ENCODE results near the gene POLL. TPM values are rescaled to one million over a fixed set of nuclear protein-coding genes. Genes with fewer than 3 reads are reported as not detected.

POLL gene
- total and polyA plus RNA-seq, 10 of the 15 experiments (the other 5 are each of a cell fraction or from before 2014, with no cell fraction given), result 1.5 to 25.4 (median 13.8) TPM

- RAD21 ChIA-PET (ENCODE audit: unreplicated experiment), result no interaction called here
- peaks cover 7 to 12% of the 10 kb centered on the region in 2 experiments for H3K36me3 ChIP-seq (ENCODE audit: control insufficient read depth in 2 of 2, insufficient read depth in 2 of 2, low read length in 1 of 2)
- no peak overlapping the region for H3K9ac ChIP-seq (ENCODE audit: control insufficient read depth, insufficient read depth, low read length)
- peaks cover 19% of the 10 kb centered on the region for H3K4me1 ChIP-seq (ENCODE audit: control insufficient read depth, insufficient read depth, low read length)
- POLR2A ChIA-PET, result no interaction called here
- SMC1A ChIA-PET (ENCODE audit: uncharacterized antibody, unreplicated experiment), result no interaction called here
- H3K27me3 ChIP-seq (replicated peaks in 1 of 2; ENCODE audit: control insufficient read depth in 2 of 2, insufficient read depth in 2 of 2, low read length in 1 of 2), result no peaks in the 10 kb centered on the region
- H4K20me1 ChIP-seq (ENCODE audit: control insufficient read depth, insufficient read depth), result no peaks in the 10 kb centered on the region
- CTCF ChIA-PET, result interaction anchor here (4.2 kb wide), 1 partner anchor 12 kb away, joined by 38 read pairs; no protein-coding TSS in a partner anchor
- in situ Hi-C loops (cut with MboI) (no loop called here), intact Hi-C loops (cut with micrococcal nuclease; ENCODE audit: unreplicated experiment) (no loop called here)
- WGBS (ENCODE audit: insufficient coverage, insufficient replicate concordance, low lambda C conversion rate, missing lambda C conversion rate), result 90% methylated on average over 12 of the region's 13 CpGs
- H3K27ac ChIP-seq (ENCODE audit: control insufficient read depth, insufficient read depth), result no peak overlapping the region
- H3K79me2 ChIP-seq (ENCODE audit: control insufficient read depth, insufficient read depth, low read length), result no peaks in the 10 kb centered on the region
- ATAC-seq (no peak), FAIRE-seq (no peak), DNase-seq (ENCODE audit: low read depth, low spot score) (no peak)
- no peak overlapping the region for H2AFZ ChIP-seq (ENCODE audit: control insufficient read depth, low read depth, low read length)
- no peaks in the 10 kb centered on the region for H3K9me3 ChIP-seq (replicated peaks; ENCODE audit: control insufficient read depth, insufficient read depth, low read length)
- H3K4me2 ChIP-seq (ENCODE audit: control insufficient read depth, insufficient read depth), result no peak overlapping the region
- BruUV-seq (replicated peaks), result no TSS peak
- no peak for TF ChIP-seq TCF7 (IDR thresholded peaks at IDR 0.05; ENCODE audit: borderline replicate concordance)
- TF ChIP-seq GATAD2B (conservative IDR thresholded peaks at IDR 0.05; ENCODE audit: low read depth), result no peak
- no peak for TF ChIP-seq ZBED1 (IDR thresholded peaks at IDR 0.05; ENCODE audit: borderline replicate concordance)
- no peak for TF ChIP-seq SUZ12 (IDR thresholded peaks at IDR 0.05; ENCODE audit: unreplicated experiment)
- TF ChIP-seq EED (IDR thresholded peaks at IDR 0.05; ENCODE audit: low read depth), result no peak
- H3K4me3 ChIP-seq, result no peak overlapping the region
Measured at GRCh38 chr10:101614663-101615524, 26.8 kb upstream of the POLL start.

GRCh38 chr10:101613646-101614045 is 25.6 kb upstream of the POLL start:
- H3K79me2 ChIP-seq (ENCODE audit: control insufficient read depth, insufficient read depth, low read length), result no peaks in the 10 kb centered on the region
- no peak overlapping the region for H3K4me3 ChIP-seq
- H3K4me1 ChIP-seq (ENCODE audit: control insufficient read depth, insufficient read depth, low read length), result peaks cover 19% of the 10 kb centered on the region
- ChIA-PET POLR2A (no interaction called here), CTCF (interaction anchor here (0.8 to 2.3 kb wide), 3 partner anchors 11 to 168 kb away, joined by 3 to 7 read pairs (median 3); no protein-coding TSS in a partner anchor), SMC1A (ENCODE audit: uncharacterized antibody, unreplicated experiment) (no interaction called here), RAD21 (ENCODE audit: unreplicated experiment) (no interaction called here)
- no peak overlapping the region for H2AFZ ChIP-seq (ENCODE audit: control insufficient read depth, low read depth, low read length)
- in situ Hi-C loops (cut with MboI) (no loop called here), intact Hi-C loops (cut with micrococcal nuclease; ENCODE audit: unreplicated experiment) (no loop called here)
- peaks cover 9 to 12% of the 10 kb centered on the region in 2 experiments for H3K36me3 ChIP-seq (ENCODE audit: control insufficient read depth in 2 of 2, insufficient read depth in 2 of 2, low read length in 1 of 2)
- BruUV-seq (replicated peaks), result no TSS peak
- H3K27ac ChIP-seq (ENCODE audit: control insufficient read depth, insufficient read depth), result no peak overlapping the region
- H3K27me3 ChIP-seq (replicated peaks in 1 of 2; ENCODE audit: control insufficient read depth in 2 of 2, insufficient read depth in 2 of 2, low read length in 1 of 2), result no peaks in the 10 kb centered on the region
- no peak for FAIRE-seq
- no peaks in the 10 kb centered on the region for H4K20me1 ChIP-seq (ENCODE audit: control insufficient read depth, insufficient read depth)
- H3K9me3 ChIP-seq (replicated peaks; ENCODE audit: control insufficient read depth, insufficient read depth, low read length), result no peaks in the 10 kb centered on the region
- 100% methylated on average over 3 of the region's 3 CpGs for WGBS (ENCODE audit: insufficient coverage, insufficient replicate concordance, low lambda C conversion rate, missing lambda C conversion rate)
- no peak for DNase-seq (ENCODE audit: low read depth, low spot score)
- H3K4me2 ChIP-seq (ENCODE audit: control insufficient read depth, insufficient read depth), result no peak overlapping the region
- no peak overlapping the region for H3K9ac ChIP-seq (ENCODE audit: control insufficient read depth, insufficient read depth, low read length)
- ATAC-seq, result no peak
- TF ChIP-seq PML (IDR thresholded peaks at IDR 0.05; ENCODE audit: low read length), result no peak
- TF ChIP-seq E2F8 (IDR thresholded peaks at IDR 0.05; ENCODE audit: low read depth, partially characterized antibody), result no peak
- TF ChIP-seq NR2C2 (IDR thresholded peaks at IDR 0.05; ENCODE audit: borderline replicate concordance, control insufficient read depth, insufficient read length, low read depth), result no peak
- TF ChIP-seq NKRF (conservative IDR thresholded peaks at IDR 0.05), result no peak
- TF ChIP-seq SIN3A (IDR thresholded peaks at IDR 0.05; ENCODE audit: low read depth, low read length), result no peak
- TF ChIP-seq TARDBP (IDR thresholded peaks at IDR 0.05; ENCODE audit: borderline replicate concordance), result no peak
- no peak for TF ChIP-seq SREBF2 (IDR thresholded peaks at IDR 0.05; ENCODE audit: low read length)
- TF ChIP-seq STAT1 (conservative IDR thresholded peaks at IDR 0.05), result no peak
- no peak for TF ChIP-seq HDGF (IDR thresholded peaks at IDR 0.05)

Data from GM12878 (cell line).